GM10266 (cell line): Measurements from ENCODE around the gene NABP1.
A peak's percentile ranks its signal among the peaks of the same experiment; 100 is the strongest.

Source experiments
- DNase-seq: peaks from one replicate; pipeline ENCODE4 v3.0.0; 2012; ENCODE audit errors: extremely low spot score
- TF ChIP-seq, protein P1 (sequence below): IDR thresholded peaks from 2 replicates; pipeline ENCODE4 v1.5.1; 2012; ENCODE audit warnings: mild to moderate bottlenecking, low read depth; ENCODE audit not compliant: control insufficient read depth, insufficient read depth; ENCODE audit errors: missing control alignments

NABP1 gene

DNA sequence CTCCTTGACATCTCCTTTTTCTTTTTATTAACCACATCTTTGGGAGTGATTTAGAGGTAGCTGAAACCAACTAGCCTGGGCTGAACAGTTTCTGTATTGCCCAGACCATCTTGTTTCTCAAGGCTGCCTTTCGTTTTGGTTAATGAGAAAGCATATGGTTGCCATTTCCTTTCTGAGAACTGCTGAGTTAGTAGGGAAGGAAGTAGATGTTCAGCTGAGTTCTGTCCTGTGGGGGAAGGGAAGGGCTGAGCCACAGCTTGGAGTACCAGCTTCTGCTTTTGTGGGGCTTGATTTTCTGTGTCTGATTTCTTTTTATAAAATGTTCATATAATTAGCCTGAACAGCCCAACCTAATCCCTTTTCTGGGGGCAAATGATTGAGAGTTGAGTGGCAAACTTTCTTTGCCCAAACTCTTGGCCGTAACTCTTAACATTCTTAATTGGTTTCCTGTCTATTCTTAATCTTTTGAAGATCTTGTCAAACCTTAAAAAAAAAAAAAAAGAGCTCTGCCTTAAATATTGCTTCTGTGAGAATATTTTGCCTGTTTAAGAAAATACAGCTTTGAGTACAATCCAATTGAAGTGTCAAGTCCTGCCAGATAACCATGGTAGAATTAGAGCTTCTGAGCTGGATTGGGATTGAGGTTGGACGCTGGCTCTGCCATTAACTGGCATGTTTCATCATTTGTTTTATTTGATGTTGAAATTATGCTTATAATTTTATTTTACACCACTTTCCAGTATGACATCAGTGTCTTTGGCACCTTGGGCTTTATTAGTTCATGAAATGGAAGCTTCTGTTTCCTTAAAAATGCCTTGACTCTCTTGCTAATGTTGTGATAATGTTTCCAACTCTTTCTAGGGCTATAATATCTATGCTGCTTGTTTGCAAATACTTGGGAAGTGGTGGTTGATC is 1.9 kb upstream of the NABP1 start:
- TF ChIP-seq, protein P1, sequence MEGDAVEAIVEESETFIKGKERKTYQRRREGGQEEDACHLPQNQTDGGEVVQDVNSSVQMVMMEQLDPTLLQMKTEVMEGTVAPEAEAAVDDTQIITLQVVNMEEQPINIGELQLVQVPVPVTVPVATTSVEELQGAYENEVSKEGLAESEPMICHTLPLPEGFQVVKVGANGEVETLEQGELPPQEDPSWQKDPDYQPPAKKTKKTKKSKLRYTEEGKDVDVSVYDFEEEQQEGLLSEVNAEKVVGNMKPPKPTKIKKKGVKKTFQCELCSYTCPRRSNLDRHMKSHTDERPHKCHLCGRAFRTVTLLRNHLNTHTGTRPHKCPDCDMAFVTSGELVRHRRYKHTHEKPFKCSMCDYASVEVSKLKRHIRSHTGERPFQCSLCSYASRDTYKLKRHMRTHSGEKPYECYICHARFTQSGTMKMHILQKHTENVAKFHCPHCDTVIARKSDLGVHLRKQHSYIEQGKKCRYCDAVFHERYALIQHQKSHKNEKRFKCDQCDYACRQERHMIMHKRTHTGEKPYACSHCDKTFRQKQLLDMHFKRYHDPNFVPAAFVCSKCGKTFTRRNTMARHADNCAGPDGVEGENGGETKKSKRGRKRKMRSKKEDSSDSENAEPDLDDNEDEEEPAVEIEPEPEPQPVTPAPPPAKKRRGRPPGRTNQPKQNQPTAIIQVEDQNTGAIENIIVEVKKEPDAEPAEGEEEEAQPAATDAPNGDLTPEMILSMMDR, result no peak

DNA sequence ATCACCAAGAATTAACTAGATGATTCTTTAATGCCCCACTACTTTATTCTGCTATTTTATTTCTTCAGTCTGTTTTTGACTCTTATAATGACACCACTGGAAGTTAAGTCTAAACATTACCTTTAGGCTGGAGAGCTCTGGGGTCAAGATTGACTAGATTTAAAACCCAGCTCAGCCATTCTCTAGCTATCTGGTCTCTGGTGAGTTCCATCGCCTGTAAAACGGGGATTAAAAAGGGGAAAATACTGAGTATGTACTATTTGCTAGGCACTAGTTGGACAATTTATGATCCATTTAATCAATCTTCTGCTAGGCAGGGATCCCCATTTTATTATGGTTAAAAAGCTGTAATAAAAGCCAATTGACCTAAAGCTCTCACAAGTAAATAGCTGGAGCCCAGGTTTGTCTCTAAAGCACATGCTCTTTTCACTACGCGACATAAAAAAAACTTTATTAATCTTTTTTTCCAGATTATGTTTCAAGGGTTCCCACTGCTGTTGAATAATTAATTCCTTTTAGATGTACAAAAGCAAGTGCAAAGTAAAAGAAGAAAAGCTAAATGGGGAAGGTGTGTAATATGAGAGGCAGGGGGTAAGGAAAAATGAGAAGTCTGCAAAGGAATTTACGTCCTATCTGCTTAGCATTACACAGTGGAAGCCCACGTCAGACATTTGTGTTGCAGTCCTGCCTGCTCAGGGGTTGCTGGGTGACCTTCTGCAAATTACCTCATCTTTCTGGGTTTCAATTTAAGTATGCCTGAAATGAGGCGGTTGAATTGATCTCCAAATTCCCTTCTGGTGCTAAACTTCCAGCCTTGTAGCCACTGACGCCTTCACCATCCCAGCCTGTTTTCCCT is 918 bp upstream of the NABP1 start:
- TF ChIP-seq, protein P1, result no peak
- peak; percentile 64 for DNase-seq

More for the DNA sequence above, 1.9 kb upstream of the NABP1 start:
- DNase-seq, result peak; percentile 56

DNA sequence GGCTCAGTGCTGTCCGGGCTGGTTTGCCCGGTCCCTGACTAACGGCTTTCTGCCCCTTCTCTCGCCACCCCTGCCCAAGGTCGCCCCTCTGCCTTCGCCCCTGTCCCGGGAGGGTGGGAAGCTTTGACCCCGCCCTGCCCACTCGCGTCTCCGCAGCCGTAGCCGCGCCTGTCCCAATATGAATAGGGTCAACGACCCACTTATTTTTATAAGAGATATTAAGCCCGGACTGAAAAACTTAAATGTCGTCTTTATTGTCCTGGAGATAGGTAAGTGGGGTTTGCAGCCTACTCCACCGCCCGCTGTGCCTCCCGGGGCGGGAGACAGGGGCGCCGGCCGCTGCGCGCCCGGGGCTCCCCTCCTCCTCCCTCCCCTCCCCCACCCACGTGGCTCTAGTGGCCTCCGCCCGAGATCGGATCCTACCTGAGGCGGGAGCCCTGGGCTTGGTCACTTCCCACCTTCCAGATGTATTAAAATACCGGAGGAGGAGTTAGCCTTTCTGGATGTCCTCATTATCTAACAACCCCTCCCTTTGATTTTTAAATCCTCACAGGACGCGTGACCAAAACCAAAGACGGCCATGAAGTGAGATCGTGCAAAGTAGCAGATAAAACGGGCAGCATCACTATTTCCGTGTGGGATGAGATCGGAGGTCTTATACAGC is 633 bp downstream of the NABP1 start:
- TF ChIP-seq, protein P1, result no peak

DNA sequence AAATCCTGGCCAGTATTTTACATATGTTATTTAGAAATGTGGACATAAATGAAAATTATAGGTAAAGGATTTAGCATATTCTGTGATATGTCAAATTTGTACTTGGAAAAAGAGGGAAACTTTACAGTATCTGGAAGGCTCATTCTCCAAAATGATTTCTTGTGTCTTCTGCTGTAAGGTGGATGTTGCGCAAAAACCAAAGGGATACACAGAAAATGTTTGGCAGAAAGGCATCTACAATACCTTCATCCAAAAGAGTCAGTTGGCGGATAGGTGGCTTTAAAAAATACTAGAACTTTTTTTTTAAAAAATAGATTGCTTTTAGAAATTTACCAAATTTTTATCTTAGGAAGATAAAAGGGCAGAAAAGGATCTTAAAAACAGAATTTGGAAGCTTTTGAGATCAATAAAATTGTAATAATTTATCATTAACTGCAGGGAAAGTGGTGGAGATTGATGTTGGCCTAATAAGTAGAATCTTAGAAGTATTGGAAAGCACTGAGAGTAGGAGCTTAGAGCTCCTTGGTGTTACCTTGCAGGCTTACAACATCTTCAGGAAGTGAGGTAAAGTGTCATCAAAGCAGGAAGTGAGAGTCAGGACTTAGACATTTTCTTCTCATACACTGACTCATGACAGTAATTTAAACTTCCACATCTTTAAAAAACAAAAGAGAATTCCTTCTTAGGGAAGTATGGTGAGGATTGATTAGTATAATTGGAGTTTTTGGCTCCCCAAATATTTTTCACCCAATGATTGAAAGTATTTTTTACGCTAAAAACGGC is 2.1 kb downstream of the NABP1 start:
- TF ChIP-seq, protein P1, result no peak
- DNase-seq, result peak; percentile 54

More for the DNA sequence above, 633 bp downstream of the NABP1 start:
- DNase-seq, result peak; percentile 34

DNA sequence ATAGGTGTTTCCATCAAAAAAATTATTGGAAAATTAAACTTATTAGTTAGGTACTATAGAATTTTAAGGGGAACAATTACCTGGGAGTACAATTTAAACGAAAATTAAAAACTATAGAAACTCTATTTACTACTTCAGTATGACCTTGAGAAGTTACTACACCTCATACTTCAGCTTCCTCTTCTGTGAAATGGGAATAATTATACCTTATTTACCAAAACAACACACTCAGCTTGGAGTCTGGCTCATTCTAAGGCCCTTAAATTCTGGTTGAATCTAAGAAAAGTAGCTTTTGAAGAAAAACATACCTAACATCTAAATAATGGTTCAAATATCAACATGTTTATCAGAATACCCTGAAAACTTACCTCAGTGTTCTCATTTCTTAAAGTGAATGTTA is 2.7 kb downstream of the NABP1 start:
- TF ChIP-seq, protein P1, result no peak
- no peak for DNase-seq

DNA sequence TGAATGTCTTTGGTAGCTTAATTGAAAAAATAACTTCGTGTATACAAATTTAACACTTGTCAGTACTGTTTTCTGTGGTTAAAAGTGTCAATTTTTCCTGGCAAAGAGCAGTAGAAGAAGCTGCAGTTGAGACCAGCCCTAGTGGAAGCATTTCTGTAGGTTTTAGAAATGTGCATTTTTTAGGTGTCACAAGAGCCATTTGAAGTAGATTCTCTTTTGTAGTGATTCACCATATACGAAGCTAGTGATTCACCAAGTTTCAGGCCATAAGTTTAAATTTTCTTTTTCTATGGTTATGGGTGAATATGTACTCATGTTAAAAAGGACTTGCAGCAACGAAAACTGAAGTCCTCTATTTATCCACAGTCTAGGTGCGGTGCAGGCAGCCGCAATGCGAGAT is 4.2 kb downstream of the NABP1 start:
- TF ChIP-seq, protein P1, result no peak
- no peak for DNase-seq
